Smooth muscle cell of the umbilical artery (primary cell): ENCODE measurements around the gene DGKQ. TPM values are rescaled to one million over a fixed set of nuclear protein-coding genes. Genes with fewer than 3 reads are reported as not detected.

Source experiments
- total RNA-seq: library from RNA; depleted of rRNA; stranded (reverse); fragments of >200 nt; gene quantifications from 2 replicates; pipeline ENCODE4 v1.2.3, GENCODE V29; 2014

The DGKQ gene, protein sequence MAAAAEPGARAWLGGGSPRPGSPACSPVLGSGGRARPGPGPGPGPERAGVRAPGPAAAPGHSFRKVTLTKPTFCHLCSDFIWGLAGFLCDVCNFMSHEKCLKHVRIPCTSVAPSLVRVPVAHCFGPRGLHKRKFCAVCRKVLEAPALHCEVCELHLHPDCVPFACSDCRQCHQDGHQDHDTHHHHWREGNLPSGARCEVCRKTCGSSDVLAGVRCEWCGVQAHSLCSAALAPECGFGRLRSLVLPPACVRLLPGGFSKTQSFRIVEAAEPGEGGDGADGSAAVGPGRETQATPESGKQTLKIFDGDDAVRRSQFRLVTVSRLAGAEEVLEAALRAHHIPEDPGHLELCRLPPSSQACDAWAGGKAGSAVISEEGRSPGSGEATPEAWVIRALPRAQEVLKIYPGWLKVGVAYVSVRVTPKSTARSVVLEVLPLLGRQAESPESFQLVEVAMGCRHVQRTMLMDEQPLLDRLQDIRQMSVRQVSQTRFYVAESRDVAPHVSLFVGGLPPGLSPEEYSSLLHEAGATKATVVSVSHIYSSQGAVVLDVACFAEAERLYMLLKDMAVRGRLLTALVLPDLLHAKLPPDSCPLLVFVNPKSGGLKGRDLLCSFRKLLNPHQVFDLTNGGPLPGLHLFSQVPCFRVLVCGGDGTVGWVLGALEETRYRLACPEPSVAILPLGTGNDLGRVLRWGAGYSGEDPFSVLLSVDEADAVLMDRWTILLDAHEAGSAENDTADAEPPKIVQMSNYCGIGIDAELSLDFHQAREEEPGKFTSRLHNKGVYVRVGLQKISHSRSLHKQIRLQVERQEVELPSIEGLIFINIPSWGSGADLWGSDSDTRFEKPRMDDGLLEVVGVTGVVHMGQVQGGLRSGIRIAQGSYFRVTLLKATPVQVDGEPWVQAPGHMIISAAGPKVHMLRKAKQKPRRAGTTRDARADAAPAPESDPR
- total RNA-seq: 18.7 and 27.5 TPM in 2 replicates

DNA sequence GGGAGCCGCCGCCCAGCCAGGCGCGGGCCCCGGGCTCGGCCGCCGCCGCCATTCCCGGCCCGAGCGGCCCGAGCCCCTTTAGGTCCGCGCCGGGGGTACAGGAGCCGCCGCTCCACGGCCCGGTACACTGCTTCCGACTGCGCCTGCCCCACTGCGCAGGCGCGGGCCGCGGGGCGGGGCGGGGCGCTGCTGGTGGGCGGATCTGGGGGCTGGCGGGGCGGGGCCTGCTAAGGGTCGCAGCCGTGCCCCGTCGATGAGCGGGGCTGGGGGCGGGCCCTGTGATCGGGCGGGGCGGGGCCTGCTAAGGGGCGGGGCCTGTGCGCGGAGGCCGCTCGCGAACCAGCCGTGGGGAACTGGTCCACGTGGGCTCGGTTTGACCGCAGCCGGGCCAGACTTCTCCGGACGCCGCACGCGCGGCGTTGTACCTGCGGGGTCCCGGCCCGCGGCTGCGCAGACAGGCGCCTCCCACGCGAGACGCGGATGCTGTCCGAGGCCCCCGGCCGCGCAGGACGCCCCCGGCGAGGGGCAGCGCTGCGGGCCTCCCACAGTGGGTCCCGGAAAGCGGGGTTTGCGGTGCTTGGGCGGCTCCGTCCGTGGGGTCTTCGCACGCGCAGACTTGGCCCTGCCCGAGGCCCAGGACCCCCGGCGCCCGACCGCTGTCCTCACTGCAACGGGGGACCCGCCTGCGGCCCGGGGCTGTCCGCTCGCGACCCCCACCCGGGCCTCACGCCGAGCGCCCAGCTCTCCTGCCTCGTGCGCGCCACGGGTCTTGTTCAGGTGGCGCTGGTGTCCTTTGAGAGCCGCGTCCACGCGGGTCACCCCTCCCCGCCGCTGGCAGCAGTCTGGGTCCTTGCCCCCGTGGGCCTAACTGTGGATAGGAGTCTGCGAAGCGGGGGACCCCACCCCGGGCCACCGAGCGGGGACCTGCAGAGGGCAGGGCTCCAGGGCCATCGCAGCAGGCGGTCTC lies at the start of gene DGKQ:
DGKQ (minus strand) TSS at position 139 of the 967 bp plus-strand sequence; CDS start at position 52, 87 bp downstream.

DNA sequence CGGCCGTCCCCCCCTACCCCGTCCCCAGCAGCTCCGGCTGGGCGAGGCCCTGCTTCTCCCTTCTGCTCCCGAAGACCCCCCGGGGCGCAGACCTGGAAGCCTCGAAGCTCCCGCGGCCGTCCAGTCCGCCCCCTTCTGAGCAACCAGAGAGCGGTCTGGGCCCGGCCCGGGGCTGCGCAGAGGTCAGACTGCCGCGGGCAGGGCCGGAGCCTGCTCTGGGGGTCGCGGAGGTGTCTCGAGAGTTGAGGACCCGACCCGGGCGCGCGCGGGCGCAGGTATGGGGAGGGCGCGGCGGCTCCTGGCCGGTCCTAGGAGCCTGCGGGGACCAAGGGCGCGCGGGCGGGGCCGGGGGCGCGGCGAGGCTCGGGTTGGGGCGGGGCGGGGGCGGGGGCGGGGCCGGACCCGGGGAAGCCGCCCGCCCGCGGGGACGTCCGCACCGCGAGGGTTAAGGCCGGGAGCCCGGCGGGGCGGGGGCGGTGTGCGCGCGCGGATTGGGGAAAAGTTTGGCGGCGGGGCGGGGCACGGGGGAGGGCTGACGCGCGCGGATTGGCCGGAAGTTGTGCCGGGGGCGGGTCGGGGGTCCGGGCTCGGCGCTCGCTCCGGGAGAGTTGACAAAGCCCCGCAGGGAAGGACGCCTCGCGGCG lies 37.8 kb upstream of the DGKQ start, which contains the start of gene FGFRL1:
FGFRL1 (plus strand) TSS at position 605 of the 644 bp plus-strand sequence. CDS start 860 bp downstream, outside the sequence.

DNA sequence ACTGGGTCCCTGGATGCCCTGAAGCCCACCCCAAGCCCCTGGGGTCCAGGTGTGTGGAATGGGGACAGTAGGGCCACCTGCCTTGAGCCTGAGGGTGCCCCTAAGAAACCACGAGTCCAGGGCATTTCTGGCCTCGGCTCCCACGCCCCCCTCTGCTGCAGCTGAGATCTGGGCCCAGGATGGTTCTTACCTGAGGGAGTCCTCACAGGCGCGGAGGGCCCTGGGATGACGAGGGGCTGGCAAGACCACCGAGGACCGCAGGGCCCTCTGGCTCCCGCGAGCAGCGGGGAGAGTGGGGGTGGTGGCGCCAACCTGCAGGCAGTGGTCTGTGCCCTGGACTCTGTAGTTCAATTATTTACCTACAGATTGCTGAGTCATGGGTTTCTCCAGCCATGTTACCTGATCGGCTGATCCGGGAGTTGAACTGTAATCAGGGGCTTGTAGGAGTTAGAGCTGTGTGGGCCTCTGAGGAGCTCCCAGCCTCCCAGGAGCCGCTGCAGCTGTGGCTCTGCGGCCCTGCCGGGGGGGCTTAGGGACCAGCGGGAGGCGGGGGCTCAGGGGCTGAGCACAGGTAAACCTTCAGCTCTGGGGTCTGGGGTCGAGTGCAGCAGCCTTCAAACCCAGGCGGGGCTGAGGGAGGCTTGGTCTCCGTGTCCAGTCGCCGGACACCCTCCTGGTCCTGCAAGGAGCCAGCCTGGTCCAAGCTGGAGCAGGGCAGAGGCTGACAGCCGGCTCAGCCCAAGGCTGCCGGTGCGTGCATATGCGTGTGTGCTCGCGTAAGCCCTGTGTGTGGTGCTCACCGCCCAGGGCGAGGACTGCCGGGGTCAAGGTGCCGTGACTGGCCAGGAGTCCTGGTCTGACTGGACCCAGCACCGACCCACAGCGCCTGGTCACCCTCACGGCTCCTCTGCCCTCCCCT lies 20.0 kb upstream of the DGKQ start, which contains the start of gene SLC26A1:
SLC26A1 (minus strand) TSS at position 294 of the 919 bp plus-strand sequence. CDS start 1,701 bp downstream, outside the sequence.

DNA sequence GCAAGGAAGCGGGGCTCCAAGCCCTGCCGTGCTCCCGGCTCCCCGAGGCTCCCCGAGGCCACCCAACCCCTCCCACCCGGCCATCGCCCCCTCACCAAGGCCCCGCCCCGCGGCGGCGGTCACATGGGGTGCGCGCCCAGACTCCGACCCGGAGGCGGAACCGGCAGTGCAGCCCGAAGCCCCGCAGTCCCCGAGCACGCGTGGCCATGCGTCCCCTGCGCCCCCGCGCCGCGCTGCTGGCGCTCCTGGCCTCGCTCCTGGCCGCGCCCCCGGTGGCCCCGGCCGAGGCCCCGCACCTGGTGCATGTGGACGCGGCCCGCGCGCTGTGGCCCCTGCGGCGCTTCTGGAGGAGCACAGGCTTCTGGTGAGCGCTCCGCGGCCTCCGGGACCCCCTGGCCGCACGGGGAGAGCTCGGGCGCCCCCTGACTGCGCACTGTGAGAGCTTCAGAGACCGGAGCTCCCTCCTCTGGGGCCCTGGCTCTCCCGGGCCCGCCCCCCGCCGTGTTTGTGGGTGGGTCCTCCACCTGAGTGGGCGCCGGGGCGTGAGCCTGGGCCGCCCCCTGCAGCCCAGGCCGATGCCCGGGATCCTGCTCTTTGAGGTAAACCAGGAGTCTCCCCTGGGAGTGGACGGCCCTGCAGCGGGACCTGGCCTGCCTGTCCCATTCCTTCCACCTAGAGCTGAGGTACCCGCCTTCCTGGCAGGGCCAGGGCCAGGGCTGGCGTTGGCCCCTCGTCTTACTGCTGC lies 13.7 kb upstream of the DGKQ start, which contains the start of gene IDUA:
IDUA (plus strand) TSS at position 166 of the 745 bp plus-strand sequence; CDS start at position 207, 41 bp downstream.

DNA sequence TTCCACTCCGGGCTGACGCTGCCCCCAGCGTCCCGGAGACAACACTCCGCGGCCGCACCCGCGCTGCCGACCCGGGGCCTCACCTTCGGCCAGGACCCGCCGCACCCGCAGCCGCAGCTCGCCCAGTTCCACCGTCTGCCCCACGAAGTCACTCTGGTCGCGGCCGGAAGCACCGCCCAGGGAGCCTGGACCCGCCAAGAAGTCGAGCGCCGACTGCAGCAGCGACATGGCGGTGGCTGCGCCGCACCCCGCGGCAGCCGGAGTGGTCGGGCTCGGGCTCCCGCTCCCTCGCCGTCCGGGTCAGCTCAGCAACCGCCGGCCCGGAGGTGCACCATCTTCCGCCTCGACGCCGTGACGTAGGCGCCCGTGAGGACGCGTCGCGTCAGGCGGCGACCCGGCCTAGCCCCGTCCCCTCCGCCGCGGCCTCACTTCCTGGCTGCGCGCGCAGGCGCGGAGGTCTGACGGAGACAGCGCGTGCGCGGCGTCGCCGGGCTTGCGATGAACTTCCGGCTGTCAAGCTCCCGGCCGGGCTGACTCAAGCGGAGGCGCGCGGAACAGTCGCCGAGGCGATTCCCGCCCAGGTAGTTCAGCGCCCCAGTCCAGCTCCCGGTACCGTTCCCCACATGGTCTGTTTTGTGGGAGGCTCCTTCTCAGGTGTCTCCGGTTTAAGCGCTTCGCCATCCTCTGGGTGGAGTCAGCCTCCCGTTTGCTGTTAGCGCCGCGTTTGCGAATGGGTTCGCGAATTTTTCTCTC lies 41.2 kb downstream of the DGKQ start, which contains the start of the genes GAK and TMEM175:
GAK (minus strand) TSS at position 357 of the 753 bp plus-strand sequence; CDS start at position 228, 129 bp downstream.
TMEM175 (plus strand) TSS at position 501 of the 753 bp plus-strand sequence. CDS start 15,280 bp downstream, outside the sequence.

Other genes starting within 250 kb of the DGKQ start
- not detected in 2 replicates for gene CPLX1, start 147.4 kb downstream of the DGKQ start, total RNA-seq
- gene GAK, start 41.3 kb downstream of the DGKQ start, total RNA-seq: 48.1 and 87.1 TPM in 2 replicates
- 10.4 and 16.0 TPM in 2 replicates for gene TMEM175, start 41.1 kb downstream of the DGKQ start, total RNA-seq
- gene IDUA, start 13.5 kb upstream of the DGKQ start, total RNA-seq: 28.2 and 29.4 TPM in 2 replicates
- under 0.01 and 0.09 TPM in 2 replicates for gene SLC26A1, start 19.8 kb upstream of the DGKQ start, total RNA-seq
- gene FGFRL1, start 38.1 kb upstream of the DGKQ start, total RNA-seq: 25.5 and 41.7 TPM in 2 replicates
- gene RNF212, start 140.0 kb upstream of the DGKQ start, total RNA-seq: 0.92 and 1.8 TPM in 2 replicates
- 55.5 and 911 TPM in 2 replicates for gene SPON2, start 199.0 kb upstream of the DGKQ start, total RNA-seq